ENCODE results near the gene CELA2B.
"Not testable (repeated sequence)": the region's sequence is repeated elsewhere in the genome, so short reads cannot be mapped to it uniquely, and the experiment has no call there.

The CELA2B gene

DNA sequence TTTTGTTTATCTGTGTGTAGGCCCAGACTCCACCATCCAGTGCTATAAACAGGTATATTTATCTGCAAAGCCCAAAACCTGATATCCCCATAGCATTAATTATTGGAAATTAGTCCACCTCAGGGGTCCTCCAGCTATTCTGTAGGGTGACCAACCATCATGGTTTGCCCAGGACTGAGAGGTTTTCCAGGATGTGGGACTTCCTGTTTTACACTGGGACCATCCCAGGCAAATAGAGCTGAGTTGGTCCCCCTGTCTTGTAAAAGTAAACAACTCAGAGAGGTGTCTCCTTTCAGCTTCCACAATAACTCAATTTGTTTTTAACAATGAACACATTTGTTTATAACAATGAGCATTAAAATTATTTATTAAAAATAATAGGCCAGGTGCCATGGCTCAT lies 7.8 kb upstream of the CELA2B start:
- DNase-seq (ENCODE audit: low spot score) = no peak

DNA sequence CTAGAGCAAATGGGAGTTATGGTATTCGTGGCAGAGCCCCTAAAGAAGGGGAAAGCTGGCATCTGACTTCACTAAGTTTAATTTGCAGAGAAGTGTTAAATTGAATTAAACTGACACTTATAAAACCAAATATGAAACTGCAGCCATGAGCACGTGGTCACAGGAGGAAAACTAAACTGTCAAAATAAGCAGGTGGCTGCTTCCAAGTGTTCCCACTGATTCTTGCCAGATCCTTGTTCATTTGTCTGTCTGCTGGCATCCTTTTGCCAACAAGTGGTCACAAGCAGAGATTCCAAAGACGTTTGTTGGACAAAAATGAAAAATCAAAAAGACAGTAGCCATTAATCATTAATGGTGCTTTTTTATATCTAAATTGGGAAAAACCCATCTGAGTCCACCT lies 6.5 kb upstream of the CELA2B start:
- no peak for DNase-seq (ENCODE audit: low spot score)

DNA sequence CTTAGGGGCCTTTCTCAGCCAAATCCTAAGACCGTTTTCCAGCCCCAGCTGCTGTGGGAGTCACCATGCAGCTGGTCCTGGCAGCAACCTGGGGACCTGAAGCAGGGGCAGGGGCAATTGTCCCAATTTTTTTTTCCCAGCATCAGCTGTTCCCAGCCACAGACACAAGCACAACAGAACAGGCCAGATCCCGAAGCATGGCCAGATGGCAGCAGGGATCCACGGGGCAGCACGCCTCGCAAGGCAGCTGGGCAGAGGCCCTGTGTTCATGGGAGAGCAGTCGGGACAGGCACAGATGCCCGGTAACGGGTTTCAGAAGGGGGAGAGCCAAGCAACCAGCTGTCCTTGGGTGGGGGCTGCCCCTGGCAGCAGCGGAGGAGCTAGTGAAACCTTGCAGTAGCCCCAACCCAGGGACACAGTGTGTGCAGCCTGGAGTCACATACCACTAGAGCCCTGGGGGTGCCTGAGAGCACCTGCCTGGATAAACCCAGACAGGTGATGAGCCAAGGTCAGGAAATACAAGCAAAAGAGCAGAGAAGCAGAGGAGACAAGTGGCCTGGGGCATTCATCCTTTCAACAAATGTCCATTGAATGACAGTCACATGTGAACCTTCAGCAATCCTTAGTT lies 6.0 kb upstream of the CELA2B start:
- not testable (repeated sequence) for DNase-seq (ENCODE audit: low spot score)

DNA sequence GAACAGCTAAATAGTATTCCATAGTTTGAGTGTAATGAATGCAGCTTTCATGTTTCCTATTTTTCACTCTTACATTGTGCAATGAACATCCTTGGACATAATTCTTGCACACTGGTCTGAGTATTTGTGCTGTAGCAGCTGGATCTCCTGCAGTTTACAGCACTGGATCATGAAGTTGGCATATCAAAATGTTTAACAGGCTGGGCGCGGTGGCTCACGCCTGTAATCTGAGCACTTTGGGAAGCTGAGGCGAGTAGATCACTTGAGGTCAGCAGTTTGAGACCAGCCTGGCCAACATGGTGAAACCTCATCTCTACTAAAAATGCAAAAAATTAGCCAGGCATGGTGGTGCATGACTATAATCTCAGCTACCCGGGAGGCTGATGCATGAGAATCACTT lies 4.8 kb upstream of the CELA2B start:
- DNase-seq (ENCODE audit: low spot score) = not testable (repeated sequence)

DNA sequence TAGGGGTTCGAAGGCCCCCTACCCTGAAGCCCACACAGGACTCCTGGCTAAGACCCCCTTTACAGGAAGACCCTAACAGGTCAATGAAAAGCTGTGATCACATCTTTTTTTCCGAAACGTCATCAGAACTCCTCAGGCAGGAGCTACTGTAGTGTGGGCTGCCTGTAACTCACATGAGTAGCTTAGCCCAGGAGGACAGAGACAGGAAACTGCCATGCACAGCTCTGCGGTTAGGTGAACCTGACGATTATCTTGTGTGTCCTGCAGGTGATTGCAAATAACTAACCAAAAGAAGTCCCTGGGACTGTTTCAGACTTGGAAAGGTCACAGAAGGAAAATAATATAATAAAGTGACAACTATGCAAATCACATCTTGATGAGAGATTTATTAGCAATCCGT lies 4.2 kb upstream of the CELA2B start:
- DNase-seq (ENCODE audit: low spot score) = not testable (repeated sequence)

DNA sequence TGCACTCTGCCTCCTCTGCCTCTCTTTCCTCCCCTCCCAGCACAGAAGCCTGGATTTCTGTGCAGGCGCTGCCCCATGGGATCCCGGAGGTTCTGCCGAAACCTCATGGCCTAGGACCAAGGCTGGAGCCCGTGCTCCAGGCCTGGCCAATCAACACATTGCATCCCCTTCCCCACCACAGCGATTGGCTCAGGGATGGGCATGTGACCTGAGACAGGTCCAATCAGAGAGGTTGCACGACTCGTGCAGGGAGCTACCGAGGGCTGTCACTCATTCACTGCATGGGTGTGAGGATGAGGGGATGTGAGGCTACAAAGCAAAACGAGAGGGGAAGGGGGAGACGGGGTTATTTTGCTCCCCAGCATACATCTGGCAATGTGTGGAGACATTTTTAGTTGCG lies 3.3 kb upstream of the CELA2B start:
- DNase-seq (ENCODE audit: low spot score) = no peak

DNA sequence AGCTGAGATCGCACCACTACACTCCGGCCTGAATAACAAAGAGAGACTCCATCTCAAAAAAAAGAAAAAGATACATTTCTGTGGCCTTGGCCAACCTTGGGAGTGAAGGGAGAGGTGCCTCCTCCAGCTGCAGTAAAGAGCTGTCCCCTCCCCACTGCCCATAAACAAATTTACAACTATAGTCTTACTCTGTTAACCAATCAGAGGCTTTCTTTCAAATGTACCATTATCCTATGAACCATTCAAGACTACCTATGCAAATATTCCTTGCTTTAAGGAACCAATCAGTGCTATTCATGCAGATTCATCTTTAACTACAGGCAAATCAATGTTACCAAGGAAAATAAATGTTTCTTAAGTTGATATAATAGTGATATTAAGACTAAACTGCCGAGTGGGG lies 1.0 kb downstream of the CELA2B start:
- no peak for DNase-seq (ENCODE audit: low spot score)

DNA sequence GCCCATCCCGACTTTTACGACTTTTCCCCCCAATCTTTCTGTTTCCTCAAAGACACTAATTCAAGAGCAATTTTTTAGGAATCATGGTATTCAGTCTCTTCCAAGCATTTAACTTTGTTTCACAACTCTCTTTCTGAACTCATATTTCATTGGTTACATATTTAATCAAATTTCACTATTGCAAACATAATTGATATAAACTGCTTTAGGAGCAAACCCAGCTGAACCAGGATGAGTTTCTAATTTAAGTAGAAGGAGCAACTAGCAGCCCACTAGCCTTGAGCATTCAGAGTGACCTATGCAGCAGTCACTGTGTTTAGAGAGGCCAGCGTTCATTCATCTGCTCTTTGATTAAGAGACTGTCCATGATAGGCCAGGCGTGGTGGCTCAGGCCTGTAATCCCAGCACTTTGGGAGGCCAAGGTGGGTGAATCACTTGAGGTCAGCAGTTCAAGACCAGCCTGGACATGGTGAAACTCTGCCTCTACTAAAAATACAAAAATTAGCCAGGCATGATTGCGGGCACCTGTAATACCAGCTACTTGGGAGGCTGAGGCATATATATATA lies 1.8 kb downstream of the CELA2B start:
- DNase-seq (ENCODE audit: low spot score) = peak; percentile 12

DNA sequence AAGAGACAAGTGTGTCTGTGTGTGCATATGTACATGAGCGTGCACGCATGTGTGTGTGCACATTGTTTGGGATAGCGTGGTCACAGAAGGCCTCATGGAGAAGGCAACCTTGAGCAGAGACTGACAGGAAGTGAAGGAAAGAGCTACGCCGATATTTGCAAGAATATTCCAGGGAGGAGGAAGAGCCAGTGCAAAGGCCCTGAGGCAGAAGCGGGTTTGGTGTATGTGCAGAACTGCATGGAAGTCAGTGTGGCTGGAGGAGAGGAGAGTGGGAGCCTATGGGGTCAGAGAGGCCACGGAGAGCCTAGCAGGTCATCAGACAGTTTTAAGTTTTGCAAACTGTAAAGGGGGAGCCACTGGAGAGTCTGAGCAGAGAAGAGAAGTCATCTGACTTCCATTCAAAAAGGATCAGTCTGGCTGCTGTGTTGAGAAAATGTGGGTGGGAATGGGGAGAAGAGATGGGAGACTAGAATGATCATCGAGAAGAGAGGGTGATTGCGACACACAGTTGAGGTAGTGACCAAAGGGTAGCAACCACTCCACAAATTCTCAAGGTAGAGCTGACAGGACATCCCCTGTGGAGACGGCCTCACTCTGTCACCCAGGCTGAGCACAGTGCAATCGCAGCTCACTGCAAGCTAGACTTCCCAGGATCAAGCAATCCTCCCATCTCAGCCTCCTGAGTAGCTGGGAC lies 3.9 kb downstream of the CELA2B start:
- no peak for DNase-seq (ENCODE audit: low spot score)

DNA sequence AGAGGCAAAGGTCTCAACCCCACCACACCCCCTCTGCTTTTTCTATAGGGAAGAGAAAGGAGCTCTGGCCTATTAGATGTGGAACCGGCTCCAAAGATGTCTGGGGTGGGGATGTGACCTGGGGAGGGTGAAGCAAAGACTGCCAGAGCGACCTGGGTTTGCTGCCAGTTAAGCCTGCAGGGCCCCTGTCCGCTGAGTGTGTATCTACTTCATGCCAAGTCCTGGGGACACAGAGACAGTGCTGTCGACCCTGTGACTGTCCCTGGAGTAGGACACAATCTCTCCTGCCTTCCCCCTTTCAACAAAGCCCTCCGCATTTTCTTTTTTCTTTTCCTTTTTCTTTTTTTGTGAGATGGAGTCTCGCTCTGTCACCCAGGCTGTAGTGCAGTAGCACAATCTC lies 6.6 kb downstream of the CELA2B start:
- not testable (repeated sequence) for DNase-seq (ENCODE audit: low spot score)

DNA sequence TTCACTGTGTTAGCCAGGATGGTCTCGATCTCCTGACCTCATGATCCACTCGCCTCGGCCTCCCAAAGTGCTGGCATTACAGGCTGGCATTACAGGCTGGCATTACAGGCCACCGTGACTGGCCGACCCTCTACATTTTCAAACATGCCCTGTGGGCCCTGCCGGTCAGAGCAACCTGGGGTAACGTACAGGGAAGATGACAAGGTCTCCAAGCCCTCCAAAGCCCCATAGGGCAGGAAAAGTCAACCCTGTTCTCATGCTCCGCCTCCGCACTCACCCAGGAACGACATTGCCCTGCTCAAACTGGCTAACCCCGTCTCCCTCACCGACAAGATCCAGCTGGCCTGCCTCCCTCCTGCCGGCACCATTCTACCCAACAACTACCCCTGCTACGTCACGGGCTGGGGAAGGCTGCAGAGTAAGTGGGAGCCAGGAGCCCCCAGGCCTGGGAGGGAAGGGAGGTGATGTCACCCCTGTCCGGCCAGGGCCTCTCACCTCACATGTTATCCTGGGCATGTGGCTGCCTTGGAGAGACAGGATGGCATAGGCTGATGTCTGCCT lies 7.2 kb downstream of the CELA2B start:
- DNase-seq (ENCODE audit: low spot score) = not testable (repeated sequence)

DNA sequence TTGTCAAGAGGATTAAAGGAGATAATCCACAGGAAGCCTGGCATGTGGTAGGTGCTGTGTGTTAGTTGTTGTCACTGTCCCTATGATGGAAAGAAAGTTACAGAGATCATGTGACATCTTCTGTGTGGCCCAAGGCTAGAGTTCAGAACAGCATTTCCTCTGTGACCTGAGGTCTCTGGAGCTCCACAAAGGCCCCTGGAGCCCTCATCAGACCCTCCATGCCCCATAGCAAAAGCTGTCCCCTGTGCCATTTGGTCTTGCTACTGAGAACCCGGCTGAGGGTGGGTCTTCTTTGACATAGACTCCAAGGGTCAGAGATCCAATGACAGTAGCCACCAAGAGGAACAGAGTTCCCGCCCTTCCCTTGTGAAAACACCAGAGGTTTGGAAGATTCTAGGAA lies 8.1 kb downstream of the CELA2B start:
- no peak for DNase-seq (ENCODE audit: low spot score)

DNA sequence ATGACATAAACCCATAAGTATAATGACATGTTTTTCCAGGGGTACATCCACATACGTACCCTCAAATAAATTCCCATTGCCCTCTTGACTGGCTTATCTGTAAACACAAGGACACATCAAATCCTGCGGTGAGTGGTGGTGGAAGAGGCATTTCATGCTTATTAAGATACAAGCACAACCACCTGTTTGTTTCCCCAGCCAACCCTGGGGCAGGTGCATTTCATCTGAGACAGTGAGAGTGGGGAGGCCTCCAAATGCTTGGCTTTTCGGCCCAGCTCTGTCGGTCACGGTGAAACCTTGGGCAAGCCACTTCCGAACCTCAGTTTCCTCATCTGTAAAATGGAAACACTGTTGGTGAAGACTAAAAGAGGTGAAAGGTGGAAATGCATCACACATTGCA lies 8.5 kb downstream of the CELA2B start:
- DNase-seq (ENCODE audit: low spot score) = not testable (repeated sequence)

DNA sequence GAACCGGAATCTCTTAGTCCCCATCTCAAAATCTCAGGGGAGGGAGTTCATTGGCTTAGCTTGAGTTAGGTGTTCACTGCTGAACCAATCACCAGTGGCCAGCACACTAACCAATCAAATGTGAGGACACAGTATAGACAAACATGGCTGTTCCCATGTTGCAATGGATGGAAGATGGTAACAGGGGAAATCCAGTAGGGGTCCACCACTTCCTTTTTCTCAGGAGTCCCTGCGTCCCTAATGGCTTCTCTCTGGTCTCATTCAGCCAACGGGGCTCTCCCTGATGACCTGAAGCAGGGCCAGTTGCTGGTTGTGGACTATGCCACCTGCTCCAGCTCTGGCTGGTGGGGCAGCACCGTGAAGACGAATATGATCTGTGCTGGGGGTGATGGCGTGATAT lies 9.7 kb downstream of the CELA2B start:
- no peak for DNase-seq (ENCODE audit: low spot score)

DNA sequence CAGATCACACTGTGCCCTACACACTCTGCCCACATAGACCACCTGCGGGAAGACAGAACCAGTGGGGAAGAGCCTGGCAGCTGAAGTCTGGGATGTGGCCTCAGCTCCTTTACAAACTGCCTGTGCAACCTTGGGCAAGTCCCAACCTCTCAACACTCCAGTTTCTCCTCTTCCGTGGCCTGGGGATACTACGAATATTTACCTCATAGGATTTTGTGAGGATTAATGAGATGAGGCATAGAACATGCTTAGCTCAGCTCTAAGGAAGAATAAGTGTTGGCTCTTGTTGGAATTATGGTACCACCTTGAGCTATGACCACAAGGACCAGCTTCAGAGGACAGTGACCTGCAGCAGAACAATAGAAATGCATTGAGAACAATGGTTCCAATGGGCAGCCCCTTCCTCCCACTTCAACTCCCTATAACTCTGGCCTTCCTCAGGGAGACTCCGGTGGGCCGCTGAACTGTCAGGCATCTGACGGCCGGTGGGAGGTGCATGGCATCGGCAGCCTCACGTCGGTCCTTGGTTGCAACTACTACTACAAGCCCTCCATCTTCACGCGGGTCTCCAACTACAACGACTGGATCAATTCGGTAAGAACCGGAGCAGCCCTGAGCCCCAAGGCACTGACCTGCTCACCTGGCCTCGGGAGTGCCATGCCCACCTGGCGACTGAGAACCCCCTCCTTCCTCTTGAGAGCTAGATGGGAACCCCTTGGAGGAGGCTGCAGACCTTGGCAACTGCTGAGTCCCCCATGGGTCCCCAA lies 11.1 kb downstream of the CELA2B start:
- DNase-seq (ENCODE audit: low spot score) = not testable (repeated sequence)

DNA sequence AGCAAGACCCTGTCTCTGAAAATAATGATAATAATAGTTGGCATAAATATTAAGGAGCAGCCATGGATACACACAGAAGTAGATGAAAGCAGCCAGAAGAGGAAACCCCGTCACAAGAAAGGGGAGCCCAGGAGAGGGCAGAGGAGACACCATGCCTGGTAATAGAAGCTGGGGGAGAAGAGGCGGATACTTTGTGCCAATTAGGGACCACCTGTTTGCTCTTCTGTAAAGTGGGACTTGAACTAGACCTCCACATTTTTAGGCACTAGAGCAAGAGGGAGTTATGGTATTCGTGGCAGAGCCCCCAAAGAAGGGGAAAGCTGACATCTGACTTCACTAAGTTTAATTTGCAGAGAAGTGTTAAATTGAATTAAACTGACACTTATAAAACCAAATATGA lies 12.5 kb downstream of the CELA2B start:
- no peak for DNase-seq (ENCODE audit: low spot score)

DNA sequence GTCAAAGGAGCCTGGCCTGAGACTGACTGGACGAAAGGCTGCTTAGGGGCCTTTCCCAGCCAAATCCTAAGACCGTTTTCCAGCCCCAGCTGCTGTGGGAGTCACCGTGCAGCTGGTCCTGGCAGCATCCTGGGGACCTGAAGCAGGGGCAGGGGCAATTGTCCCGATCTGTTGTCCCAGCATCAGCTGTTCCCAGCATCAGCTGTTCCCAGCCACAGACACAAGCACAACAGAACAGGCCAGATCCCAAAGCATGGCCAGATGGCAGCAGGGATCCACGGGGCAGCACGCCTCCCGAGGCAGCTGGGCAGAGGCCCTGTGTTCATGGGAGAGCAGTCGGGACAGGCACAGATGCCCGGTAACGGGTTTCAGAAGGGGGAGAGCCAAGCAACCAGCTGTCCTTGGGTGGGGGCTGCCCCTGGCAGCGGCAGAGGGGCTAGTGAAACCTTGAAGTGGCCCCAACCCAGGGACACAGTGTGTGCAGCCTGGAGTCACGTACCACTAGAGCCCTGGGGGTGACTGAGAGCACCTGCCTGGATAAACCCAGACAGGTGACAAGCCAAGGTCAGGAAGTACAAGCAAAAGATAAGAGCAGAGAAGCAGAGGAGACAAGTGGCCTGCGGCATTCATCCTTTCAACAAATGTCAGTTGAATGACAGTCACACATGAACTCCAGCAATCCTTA lies 13.3 kb downstream of the CELA2B start:
- no peak for DNase-seq (ENCODE audit: low spot score)

DNA sequence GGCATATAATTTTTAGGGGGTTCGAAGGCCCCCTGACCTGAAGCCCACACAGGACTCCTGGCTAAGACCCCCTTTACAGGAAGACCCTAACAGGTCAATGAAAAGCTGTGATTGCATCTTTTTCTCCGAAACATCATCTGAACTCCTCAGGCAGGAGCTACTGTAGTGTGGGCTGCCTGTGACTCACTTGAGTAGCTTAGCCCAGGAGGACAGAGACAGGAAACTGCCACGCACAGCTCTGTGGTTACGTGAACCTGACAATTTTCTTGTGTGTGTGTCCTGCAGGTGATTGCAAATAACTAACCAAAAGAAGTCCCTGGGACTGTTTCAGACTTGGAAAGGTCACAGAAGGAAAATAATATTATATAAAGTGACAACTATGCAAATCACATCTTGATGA lies 15.1 kb downstream of the CELA2B start:
- DNase-seq (ENCODE audit: low spot score) = not testable (repeated sequence)

DNA sequence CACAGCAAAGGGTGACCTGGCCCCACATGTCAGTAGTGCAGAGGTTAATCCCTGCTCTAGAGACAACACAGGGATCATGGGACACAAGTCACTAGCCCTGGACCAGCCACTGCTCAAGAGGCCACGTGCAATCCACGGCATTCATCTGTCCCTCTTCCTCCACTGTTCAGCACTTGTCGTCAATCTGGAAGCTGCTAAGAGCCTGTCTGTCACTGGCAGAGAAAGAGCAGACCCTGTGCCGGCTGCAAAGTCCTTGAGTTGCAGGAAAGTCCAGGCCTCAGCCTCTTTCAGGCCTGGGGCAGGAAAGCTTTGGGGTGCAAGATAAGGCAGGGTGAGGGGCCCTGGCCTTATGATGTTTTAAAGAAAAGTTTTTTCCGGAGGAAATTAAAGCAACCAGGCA lies 16.7 kb downstream of the CELA2B start:
- DNase-seq (ENCODE audit: low spot score) = no peak

DNA sequence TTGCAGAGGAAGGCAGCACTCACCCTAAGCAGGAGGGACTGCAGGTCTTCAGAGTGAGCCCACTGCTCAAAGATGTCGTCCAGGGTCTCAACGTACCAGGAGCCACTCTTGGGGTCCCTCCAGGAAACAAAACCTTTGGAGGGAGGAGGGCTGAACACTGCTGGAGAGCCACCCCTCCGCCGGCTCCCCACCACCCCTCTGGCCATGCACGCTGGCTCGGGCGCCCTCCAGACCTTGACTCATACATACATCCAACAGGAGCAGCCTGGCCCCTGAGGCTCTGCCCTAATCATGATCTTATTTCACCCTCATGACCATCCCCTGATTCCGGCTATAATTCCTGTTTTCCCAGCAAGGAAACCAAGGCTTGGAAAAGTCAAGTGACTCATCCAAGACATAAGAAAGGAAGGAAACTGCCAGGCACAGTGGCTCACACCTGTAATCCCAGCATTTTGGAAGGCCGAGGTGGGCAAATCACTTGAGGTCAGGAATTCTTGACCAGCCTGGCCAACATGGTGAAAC lies 18.0 kb downstream of the CELA2B start:
- no peak for DNase-seq (ENCODE audit: low spot score)

Measured in RKO (cell line).